Endothelial cell of umbilical vein (primary cell): Measurements from ENCODE around the gene ARHGEF37. TPM values are rescaled to one million over a fixed set of nuclear protein-coding genes. Genes with fewer than 3 reads are reported as not detected.

Source experiments
- BruUV-seq: library from RNA; stranded (reverse); fragments of 400-500 nt; replicated peaks from 2 replicates; lab custom pipeline; 2021; lab: Mats Ljungman, UMichigan
- CTCF ChIA-PET: fragments of 300-600, 350-600 bp; sonication (Branson Sonifier 250); formaldehyde crosslinking; loops from one replicate; lab custom pipeline; 2021; ENCODE audit warnings: antibody characterized with exemption, inconsistent platforms; lab: Charles Lee
- POLR2A ChIA-PET: fragments of 300-600, 350-600 bp; sonication (Branson Sonifier 250); formaldehyde crosslinking; loops from one replicate; lab custom pipeline; 2021; ENCODE audit warnings: antibody characterized with exemption, inconsistent platforms; lab: Charles Lee
- DNase-seq: peaks from one replicate; pipeline ENCODE4 v3.0.0-alpha.2; 2011; ENCODE audit warnings: low read depth, low spot score
- FAIRE-seq: peaks from 2 replicates; lab custom pipeline; 2011; peaks lifted over from hg19 to GRCh38; lab: Jason Lieb, UNC
- H2AFZ ChIP-seq: 2 replicates; pipeline ENCODE4 v1.6.0; 2012; ENCODE audit warnings: low read depth, low read length, control low read depth, inconsistent platforms
- H3K27ac ChIP-seq: 2 replicates; pipeline ENCODE4 v1.5.1; 2011; ENCODE audit warnings: low read depth, mild to moderate bottlenecking, control low read depth, low read length, moderate library complexity; ENCODE audit not compliant: insufficient read depth
- H3K27me3 ChIP-seq, 2 experiments: 2 replicates each; pipeline versions ENCODE4 v1.6.0 to v1.6.1; 2011; ENCODE audit warnings: low read length in 2 of 2, mixed read lengths in 1 of 2; ENCODE audit not compliant: control insufficient read depth in 2 of 2, insufficient read depth in 2 of 2
- H3K36me3 ChIP-seq, 2 experiments: 2 replicates in 1 of 2; 3 replicates in 1 of 2; pipeline ENCODE4 v1.5.1; 2011; ENCODE audit warnings: low read length in 2 of 2, mild to moderate bottlenecking in 1 of 2, moderate library complexity in 1 of 2; ENCODE audit not compliant: control insufficient read depth in 2 of 2, insufficient read depth in 2 of 2; ENCODE audit errors: extremely low read depth in 1 of 2
- H3K4me1 ChIP-seq: 3 replicates; pipeline ENCODE4 v1.5.1; 2011; ENCODE audit warnings: mild to moderate bottlenecking, low read length; ENCODE audit not compliant: control insufficient read depth, insufficient read depth; ENCODE audit errors: extremely low read depth
- H3K4me2 ChIP-seq: 2 replicates; pipeline ENCODE4 v1.6.1; 2011; ENCODE audit warnings: low read length, control low read depth, mixed read lengths; ENCODE audit not compliant: insufficient read depth
- H3K4me3 ChIP-seq, 3 experiments: fragments of 200-600 bp in 1 of 3; sonication (generic), shearing (Covaris generic) in 1 of 3; replicated peaks in 1 of 3; 2 replicates each; pipeline ENCODE4 v1.5.1; 2011 to 2016; ENCODE audit warnings: control low read depth in 3 of 3, low read length in 3 of 3, mild to moderate bottlenecking in 2 of 3, inconsistent platforms in 1 of 3, low read depth in 1 of 3, moderate library complexity in 1 of 3; ENCODE audit not compliant: insufficient read depth in 1 of 3
- H3K79me2 ChIP-seq: 2 replicates; pipeline ENCODE4 v1.6.0; 2012; ENCODE audit warnings: low read length, inconsistent platforms; ENCODE audit not compliant: control insufficient read depth, insufficient read depth
- H3K9ac ChIP-seq: replicated peaks from 2 replicates; pipeline ENCODE3; 2011; ENCODE audit warnings: low read length, control low read depth; ENCODE audit not compliant: insufficient read depth; ENCODE audit errors: extremely low read depth
- H3K9me1 ChIP-seq: replicated peaks from 3 replicates; pipeline ENCODE4 v1.6.0; 2011; ENCODE audit warnings: mild to moderate bottlenecking, low read length; ENCODE audit not compliant: control insufficient read depth, insufficient read depth; ENCODE audit errors: extremely low read depth
- H3K9me3 ChIP-seq: replicated peaks from 2 replicates; pipeline ENCODE4 v1.5.1; 2012; ENCODE audit warnings: low read length, inconsistent platforms; ENCODE audit not compliant: control insufficient read depth, insufficient read depth
- H4K20me1 ChIP-seq: replicated peaks from 2 replicates; pipeline ENCODE3; 2011; ENCODE audit warnings: mild to moderate bottlenecking, low read length; ENCODE audit not compliant: control insufficient read depth, insufficient read depth; ENCODE audit errors: extremely low read depth
- EZH2 ChIP-seq: IDR thresholded peaks from 2 replicates; pipeline ENCODE4 v1.6.1; 2012; ENCODE audit warnings: borderline replicate concordance, low read depth, mild to moderate bottlenecking, moderate library complexity, low read length, inconsistent platforms; ENCODE audit not compliant: severe bottlenecking
- FOS ChIP-seq: IDR thresholded peaks from 2 replicates; pipeline ENCODE4 v1.6.1; 2011; ENCODE audit warnings: mild to moderate bottlenecking, low read length, moderate library complexity, borderline replicate concordance; ENCODE audit not compliant: insufficient read depth
- GATA2 ChIP-seq: IDR thresholded peaks from 2 replicates; pipeline ENCODE4 v1.7.0; 2011; ENCODE audit warnings: low read depth, mild to moderate bottlenecking, moderate library complexity, mixed read lengths, low read length; ENCODE audit not compliant: insufficient read length, insufficient read depth
- JUN ChIP-seq: IDR thresholded peaks from 2 replicates; pipeline ENCODE4 v1.6.1; 2011; ENCODE audit warnings: borderline replicate concordance, low read depth; ENCODE audit not compliant: insufficient read length, insufficient read depth
- MYC ChIP-seq: IDR thresholded peaks from one replicate; pipeline ENCODE4 v1.6.1; 2011; ENCODE audit warnings: mild to moderate bottlenecking, low read depth, low read length
- POLR2A ChIP-seq: IDR thresholded peaks from 2 replicates; pipeline ENCODE4 v1.6.1; 2012; ENCODE audit warnings: low read depth, mild to moderate bottlenecking, control low read depth, low read length
- POLR2AphosphoS5 ChIP-seq: IDR thresholded peaks from 2 replicates; pipeline ENCODE4 v1.6.1; 2012; ENCODE audit warnings: low read depth, mild to moderate bottlenecking, control low read depth, low read length, moderate library complexity; ENCODE audit not compliant: insufficient read depth
- dilution Hi-C: fragments of 300-500 bp; cut with MboI; formaldehyde crosslinking; loops from one replicate; pipeline ENCODE4 v1.15.0; 2019; ENCODE audit warnings: low sequenced_read_pairs; ENCODE audit not compliant: extremely low pct_ligation_motif_present
- intact Hi-C: fragments of 100-400 bp; cut with micrococcal nuclease; formaldehyde crosslinking; loops from one replicate; pipeline ENCODE4 v1.10.0; 2022
- polyA plus RNA-seq, 4 experiments: library from polyadenylated mRNA; depleted of rRNA in 3 of 4; stranded (reverse) in 3 of 4; unstranded in 1 of 4; fragments of >200 nt; gene quantifications; 2 replicates each; pipeline versions ENCODE4 v1.2.1 to v1.2.3, GENCODE V29; 2011 to 2012; ENCODE audit warnings: missing spikeins in 1 of 4
- total RNA-seq: library from RNA; stranded (reverse); gene quantifications from 2 replicates; pipeline ENCODE4 v1.2.3, GENCODE V29; 2021
- TF ChIP-seq, protein P1 (sequence below), 2 donors: IDR thresholded peaks; 1 replicate in 1 of 2; 2 replicates in 1 of 2; pipeline ENCODE4 v1.5.1; 2011; ENCODE audit warnings: low read length in 2 of 2, mild to moderate bottlenecking in 2 of 2, moderate library complexity in 2 of 2, control low read depth in 1 of 2, inconsistent platforms in 1 of 2, low read depth in 1 of 2; ENCODE audit not compliant: insufficient read depth in 1 of 2; ENCODE audit errors: extremely low read depth in 1 of 2
- TF ChIP-seq, protein P2 (sequence below): IDR thresholded peaks from 2 replicates; pipeline ENCODE4 v1.6.1; 2011; ENCODE audit not compliant: insufficient read depth, insufficient read length

ARHGEF37 gene
- total and polyA plus RNA-seq, 2 donors (not counting 3 experiments of a cell fraction or from before 2014, with no cell fraction given): 4.9 to 7.0 TPM

DNA sequence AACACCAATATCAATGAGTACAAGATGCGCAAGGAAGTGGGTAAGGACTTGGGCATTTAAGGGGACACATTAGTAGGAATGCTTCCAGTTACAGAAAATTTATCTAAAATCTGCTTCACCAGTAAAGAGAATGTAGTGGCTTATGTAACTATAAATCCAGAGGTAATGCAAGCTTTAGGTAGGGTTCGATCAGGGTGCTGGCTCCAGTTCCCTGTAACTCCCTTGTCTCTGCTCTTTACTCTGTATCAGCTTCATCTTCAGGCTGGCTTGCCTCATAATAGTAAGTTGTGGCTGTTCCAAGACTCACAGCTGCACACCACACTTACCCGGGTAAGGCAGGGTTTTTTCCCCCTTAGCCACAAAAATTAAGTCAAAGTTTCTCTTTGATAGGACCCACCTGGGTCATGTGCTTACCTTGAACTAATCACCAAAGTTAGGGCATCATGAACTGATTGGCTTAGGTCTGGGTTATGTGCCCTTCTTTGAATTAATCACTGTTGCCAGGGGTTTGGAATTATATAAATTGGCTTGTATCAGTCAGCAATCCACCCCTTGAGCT, 35.5 kb downstream of the ARHGEF37 start:
- Histone ChIP-seq H3K4me1 (peaks cover 6% of the 10 kb centered on the region), H2AFZ (no peak overlapping the region), H3K9me1 (no peaks in the 10 kb centered on the region), H3K27me3 (no peaks in the 10 kb centered on the region), H3K27ac (no peak overlapping the region), H4K20me1 (no peaks in the 10 kb centered on the region), H3K4me2 (no peak overlapping the region), H3K9ac (no peak overlapping the region), H3K9me3 (no peaks in the 10 kb centered on the region), H3K36me3 (peaks cover 0 to 8% of the 10 kb centered on the region in 2 experiments), H3K4me3 (no peak overlapping the region), H3K79me2 (no peaks in the 10 kb centered on the region)
- POLR2A ChIA-PET: no interaction called here
- CTCF ChIA-PET: interaction anchor here (0.8 to 4.8 kb wide), 9 partner anchors 11 to 235 kb away, joined by 3 to 71 read pairs (median 6); partner anchors contain the start of genes ARHGEF37 and CSNK1A1
- intact Hi-C loops (loop anchor here (5.0 kb wide), 1 partner anchor 90 kb away; no protein-coding TSS in a partner anchor), dilution Hi-C loops (no loop called here)
- no peak for DNase-seq
- BruUV-seq: no TSS peak
- no peak for FAIRE-seq
- TF ChIP-seq POLR2AphosphoS5 (no peak), EZH2 (no peak), GATA2 (no peak), FOS (no peak), MYC (no peak), JUN (no peak), POLR2A (no peak)
- TF ChIP-seq, protein P1, sequence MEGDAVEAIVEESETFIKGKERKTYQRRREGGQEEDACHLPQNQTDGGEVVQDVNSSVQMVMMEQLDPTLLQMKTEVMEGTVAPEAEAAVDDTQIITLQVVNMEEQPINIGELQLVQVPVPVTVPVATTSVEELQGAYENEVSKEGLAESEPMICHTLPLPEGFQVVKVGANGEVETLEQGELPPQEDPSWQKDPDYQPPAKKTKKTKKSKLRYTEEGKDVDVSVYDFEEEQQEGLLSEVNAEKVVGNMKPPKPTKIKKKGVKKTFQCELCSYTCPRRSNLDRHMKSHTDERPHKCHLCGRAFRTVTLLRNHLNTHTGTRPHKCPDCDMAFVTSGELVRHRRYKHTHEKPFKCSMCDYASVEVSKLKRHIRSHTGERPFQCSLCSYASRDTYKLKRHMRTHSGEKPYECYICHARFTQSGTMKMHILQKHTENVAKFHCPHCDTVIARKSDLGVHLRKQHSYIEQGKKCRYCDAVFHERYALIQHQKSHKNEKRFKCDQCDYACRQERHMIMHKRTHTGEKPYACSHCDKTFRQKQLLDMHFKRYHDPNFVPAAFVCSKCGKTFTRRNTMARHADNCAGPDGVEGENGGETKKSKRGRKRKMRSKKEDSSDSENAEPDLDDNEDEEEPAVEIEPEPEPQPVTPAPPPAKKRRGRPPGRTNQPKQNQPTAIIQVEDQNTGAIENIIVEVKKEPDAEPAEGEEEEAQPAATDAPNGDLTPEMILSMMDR (IDR thresholded peaks at IDR 0.05; ENCODE audit: extremely low read depth in 1 of 2, insufficient read depth in 1 of 2, low read depth in 1 of 2, low read length in 2 of 2): no peak
- TF ChIP-seq, protein P2, sequence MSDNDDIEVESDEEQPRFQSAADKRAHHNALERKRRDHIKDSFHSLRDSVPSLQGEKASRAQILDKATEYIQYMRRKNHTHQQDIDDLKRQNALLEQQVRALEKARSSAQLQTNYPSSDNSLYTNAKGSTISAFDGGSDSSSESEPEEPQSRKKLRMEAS: no peak
